NCI-H1092 treated with DMSO at 0.1 percent for 48 hours (cell line): ENCODE results near the gene PTBP3.
A peak's percentile ranks its signal among the peaks of the same experiment; 100 is the strongest.

Experiments used
- DNase-seq: peaks from one replicate; lab custom pipeline; 2025; lab: John Stamatoyannopoulos, UW

The PTBP3 gene

DNA sequence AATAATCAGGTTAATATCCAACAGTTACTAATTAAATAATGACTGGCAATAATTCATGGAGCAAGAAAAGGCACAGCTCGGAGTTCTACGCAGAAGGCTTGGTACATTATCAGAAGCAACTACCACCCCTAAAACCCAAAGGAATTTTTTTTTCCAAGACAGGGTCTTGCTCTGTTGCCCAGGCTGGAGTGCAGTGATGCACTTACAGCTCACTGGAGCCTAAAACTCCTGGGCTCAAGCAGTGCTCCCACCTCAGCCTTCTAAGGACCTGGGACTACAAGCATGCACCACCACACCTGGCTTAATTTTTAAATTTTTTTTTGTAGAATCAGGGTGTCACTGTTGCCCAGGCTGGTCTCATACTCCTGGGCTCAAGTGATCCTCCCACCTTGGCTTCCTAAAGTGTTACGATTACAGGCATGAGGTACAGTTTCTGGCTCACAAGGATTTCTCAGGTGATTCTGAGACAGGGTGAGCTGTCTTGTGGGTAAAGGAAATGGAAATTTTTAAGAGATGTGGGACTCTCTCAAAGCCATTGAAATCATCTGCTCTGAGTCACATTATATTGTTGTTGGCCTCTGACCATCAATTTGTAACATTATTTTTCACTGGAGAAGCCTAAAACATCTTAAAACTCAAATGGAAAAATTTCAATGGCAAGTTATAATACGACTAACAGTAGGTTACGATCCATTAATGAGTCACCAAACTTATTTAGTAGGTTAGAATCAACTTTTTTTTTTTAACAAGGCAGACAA lies 26.8 kb upstream of the PTBP3 start:
- DNase-seq, result no peak

DNA sequence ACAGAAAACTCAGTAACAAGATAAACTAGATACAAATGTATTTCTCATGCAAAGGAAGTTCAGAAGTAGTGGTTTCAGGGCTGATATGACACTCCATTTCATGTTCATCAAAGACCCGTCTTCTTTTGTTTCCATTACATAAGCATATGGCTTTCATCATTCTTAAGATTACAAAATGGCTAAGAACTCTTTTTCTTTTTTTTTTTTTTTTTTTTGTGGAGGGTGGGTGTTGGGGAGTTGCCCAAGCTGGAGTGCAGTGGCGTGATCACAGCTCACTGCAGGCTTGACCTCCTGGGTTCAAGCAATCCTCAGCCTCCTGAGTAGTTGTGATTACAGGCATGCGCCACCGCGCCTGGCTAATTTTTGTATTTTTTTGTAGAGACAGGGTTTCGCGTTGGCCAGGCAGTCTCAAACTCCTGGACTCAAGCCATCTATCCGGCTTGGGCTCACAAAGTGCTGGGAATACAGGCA lies 22.0 kb upstream of the PTBP3 start:
- no peak for DNase-seq

DNA sequence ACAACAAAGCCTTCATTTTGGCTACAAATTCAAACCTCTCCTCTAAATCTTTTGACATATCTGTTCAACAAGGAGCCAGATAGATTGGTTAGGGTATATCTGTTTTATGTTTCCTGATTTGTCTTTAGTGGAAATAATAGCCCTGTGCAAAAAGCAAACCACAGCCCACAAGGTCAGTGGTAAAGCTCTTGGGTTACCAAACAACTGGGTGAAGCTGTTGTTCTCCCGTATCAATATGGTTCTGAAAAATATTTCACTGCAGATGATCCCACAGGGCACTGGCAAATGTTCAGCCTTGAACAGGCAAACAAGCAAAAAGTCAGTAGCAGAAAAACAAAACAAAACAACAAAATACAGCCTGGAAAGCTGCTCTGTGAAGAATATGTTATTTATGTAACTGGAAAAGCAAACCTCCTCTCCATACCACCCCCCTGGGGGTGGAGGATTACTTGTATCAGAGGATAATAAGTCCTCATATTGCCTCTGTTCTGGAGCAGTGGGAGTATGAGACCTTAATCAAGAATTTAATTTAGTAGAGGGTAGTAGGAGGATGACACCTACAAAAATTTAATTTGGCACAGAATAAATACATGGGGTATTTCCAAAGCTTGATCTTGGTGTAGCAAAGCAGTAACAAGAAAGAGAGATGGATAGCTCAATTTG lies 20.8 kb upstream of the PTBP3 start:
- DNase-seq, result no peak

DNA sequence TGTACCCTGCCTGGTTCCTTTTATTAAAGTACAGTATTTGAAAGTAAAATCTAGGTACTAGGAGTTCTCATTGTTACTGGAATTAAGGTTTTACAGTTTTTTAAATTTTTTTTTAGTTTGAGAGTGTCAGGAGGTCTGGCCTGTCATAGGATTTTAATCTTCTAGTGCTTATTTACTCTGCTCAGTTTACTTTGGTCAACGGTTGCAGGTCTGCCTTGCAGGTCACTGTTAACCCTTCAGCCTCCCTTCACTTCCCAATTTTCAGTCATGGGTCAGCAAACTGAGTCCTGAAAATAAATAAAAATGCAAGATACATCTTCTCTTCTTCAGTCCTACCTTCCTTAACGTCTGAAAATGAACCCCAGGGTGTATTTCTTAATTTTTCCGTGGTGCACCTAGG lies 18.8 kb upstream of the PTBP3 start:
- DNase-seq, result no peak

DNA sequence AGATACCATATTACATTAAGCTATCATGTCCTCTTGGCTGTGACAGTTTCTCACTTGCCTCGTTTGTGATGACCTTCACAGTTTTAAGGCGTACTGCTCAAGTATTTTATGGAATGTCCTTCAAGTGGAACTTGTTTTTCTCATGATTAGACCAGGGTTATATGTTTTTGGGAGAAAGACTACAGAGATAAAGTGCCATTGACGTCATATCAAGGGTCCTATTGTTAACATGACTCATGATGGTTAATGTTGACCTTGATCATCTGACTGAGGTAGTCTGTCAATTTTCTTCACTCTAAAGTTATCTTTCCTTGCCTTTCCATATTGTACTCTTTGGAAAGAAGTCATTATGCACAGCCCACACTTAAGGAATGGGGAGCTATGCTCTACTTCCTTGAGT lies 17.8 kb upstream of the PTBP3 start:
- no peak for DNase-seq

DNA sequence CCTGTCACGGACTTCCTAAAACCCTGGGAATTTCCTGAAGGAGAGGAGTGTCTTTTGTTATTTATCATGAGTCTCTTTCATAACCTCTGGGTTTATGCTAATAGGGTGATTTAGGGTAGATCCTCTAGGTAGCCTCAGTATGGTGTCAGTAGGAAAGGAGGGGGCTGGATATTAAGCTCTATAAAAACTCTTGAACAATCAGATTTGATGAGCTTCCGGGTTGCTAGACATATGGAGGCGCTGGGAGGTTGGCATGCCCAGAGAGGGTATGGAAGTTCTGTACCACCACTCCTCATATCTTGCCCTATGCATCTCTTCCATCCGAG lies 15.6 kb upstream of the PTBP3 start:
- no peak for DNase-seq

DNA sequence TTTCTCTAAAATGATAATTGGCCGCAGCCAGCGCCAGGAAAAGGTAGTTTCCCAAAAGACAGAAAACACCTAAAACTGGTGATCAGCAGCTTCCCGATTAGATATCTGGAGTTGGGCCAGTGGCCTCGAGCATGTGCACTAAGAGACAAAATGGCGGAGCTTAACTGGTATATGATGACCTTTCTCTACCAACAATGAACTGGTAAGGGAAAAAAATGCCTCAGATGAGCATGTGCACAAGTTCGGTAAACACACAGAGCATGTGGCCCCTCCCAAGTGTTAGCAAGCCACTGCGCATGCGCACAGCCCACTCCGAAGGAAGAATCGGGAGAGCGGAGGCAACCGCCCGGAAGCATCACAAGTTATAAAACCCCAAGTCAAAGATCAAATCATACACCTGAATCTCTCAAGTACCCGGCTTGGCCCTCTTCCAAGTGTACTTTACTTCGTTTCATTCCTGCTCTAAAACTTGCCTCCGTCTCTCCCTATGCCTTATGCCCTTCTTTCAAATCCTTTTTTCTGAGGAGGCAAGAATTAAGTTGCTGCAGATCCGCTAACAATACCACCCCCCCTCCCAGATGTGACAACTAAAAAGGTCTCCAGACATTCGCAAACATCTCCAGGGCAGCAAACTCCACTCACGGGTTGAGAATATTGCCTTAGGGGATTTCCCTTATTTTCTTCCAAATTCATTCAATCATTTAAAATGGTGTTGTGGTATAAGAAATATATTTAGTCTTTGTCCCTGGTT lies 15.0 kb upstream of the PTBP3 start:
- DNase-seq, result no peak

DNA sequence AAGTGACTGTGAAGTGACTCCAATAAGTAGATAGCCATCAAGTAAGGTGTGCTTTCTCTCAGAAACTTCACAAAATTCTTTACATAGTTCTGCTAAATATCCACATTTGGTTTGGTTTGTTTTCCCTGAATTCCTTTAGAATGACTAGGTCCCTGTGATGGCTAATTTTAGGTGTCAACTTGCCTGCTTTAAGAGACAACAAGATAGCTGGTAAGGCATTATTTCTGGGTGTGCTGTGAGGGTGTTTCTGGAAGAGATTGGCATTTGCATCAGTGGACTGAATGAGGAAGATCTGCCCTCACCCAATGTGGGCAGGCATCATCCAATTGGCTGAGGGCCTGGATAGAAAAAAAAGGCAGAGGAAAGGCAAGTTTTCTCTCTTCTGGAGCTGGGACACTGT lies 8.3 kb upstream of the PTBP3 start:
- DNase-seq, result no peak

DNA sequence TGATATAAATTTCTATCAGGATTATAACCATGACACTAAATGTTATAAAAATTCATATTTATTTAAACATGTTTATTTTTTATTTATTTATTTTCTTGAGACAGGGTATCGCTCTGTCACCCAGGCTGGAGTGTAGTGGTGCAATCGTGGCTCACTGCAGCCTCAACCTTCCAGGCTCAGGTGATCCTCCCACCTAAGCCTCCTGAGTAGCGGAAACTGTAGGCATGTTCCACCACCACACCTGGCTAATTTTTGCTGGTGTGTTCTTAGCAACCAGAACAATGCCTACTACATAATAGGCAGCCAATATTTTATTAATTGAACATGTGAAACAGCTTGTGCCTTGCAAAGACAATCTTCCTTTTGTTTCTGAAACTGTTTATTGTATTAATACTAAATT lies 6.5 kb upstream of the PTBP3 start:
- DNase-seq, result no peak

DNA sequence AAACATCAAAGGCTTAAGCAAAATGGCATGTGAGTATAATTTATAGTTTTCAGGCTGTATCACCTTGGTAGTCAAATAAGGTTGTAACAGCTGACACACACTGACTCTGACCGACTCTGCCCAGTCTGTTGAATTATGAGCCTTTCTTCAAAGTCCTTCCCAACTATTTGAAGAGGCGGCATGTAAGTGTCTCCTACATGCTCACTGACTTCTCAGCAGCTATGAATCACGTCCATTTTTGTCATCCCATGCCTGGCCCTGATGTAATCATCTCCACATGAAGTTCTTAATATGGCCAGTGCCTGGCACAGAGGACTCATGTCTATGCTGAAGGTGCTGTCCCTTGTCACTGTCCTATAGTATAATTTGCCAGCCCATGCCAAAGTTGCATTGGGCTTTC lies 5.1 kb upstream of the PTBP3 start:
- DNase-seq, result no peak

DNA sequence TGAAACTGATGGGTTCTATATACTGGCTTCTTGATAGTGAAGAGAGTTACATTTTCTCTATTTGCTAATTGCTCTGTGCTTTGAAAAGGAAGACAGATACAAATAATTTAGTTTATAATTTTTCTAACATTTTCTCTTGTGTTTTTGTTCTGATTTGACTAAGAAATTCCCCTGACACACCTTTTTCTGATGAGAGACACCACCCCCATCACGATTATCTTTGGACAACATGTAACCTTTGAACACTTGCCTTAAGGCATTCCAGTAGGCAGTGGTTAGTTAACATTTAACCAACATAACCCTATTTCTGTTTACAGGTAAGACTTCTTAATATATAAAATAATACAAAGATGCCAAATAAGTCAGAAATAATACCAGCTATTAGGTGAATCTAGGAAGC lies 4.1 kb upstream of the PTBP3 start:
- DNase-seq, result no peak

DNA sequence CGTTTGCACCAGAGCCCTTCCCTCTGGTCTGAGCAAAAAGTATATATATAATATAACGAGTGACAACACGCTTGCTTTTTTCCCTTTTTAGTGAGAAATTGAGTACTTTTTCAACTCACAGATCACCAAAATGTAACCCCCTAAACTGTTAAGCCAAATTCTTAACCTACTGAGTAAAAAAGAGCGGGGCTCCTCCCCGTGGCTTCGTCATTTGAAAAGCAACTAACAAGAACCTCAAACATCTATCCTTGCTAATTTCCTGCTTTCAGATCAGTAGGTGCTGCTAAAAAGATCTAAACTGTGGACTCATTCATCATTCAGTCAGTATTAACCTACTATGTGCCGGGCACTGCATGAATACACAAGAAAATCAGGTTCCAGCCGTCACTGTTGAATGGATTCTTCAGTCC lies 1.0 kb upstream of the PTBP3 start:
- no peak for DNase-seq

DNA sequence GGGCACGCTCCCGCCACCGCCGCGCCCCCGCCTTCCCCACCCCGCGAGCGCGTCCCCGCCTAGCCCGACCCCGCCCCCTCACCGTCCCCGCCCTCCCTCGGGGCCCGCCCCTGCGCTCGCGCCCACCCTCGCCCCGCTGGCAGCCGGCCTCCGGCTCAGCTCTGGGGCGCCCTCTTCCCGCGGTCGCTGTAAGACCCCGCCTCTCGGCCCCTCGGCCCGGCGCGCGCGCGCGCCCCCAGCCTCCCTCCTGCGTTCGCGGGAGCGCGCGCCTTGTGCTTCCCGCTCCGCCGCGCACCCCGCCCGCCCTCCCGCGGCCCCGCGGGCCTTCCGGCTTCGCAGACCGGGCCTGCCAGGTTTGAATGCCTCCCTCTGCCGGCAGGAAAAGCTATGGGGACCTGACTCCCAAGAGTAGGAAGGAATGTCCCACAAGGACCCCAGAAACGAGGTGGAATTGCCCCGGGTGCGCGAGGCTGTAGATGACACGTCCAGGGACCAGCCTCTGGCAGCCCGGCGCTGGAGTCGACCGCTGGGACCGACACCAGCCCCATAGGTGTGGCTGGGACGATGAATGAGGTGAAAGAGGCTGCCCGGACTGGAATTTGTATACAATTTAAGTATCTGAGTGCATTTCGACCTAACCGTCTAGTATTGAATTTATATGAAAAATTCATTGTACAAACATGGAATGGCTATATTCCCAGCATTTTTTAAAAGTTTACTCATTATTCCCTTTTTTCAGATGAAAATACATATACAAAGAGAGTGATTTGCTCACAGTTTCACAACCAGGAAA lies 416 bp upstream of the PTBP3 start:
- DNase-seq, result peak; percentile 95

DNA sequence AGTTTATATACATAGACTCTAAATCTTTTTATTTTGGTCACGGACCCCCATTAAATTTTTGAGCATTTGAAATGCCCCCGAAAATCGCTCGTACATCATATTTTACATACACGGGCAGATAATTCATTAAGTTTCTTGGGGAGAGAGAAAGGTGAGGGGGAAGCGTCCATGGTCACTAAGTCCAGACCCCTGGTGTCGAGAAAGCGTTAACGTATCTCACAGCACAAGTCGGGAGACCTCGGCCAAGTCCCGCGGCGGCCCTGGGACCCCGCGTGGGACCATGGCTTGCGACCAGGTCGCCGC lies 794 bp downstream of the PTBP3 start:
- no peak for DNase-seq

DNA sequence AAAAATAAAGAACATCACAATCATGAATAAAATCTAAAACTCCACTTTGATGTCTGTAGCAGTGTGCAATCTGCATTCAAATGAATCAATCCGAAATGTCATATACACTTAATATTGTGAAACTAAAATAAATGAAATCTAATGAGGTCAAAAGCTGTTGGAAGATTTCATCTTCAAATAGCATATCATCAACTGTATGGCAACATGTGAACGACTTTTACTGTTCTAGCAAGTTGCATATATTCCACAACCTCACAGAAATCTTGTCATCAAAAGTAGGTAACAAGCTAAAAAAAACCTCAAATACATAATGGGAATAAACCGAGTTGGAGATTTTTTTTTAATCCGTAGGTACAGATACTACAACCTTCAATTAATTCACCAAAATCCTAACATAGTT lies 1.2 kb downstream of the PTBP3 start:
- DNase-seq, result peak; percentile 26

DNA sequence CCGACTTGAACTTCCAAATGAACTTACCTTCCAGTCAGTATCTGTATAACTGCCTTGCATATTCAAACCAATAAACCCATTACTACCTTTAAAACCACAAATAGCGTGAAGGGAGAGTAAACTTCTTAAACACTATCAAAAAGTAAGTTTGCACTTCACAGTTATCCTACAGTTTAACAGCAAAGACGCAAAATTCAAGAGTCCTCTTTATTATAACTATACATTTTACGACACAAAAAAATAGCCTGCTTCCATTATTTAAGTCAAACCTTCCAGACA lies 1.8 kb downstream of the PTBP3 start:
- no peak for DNase-seq

DNA sequence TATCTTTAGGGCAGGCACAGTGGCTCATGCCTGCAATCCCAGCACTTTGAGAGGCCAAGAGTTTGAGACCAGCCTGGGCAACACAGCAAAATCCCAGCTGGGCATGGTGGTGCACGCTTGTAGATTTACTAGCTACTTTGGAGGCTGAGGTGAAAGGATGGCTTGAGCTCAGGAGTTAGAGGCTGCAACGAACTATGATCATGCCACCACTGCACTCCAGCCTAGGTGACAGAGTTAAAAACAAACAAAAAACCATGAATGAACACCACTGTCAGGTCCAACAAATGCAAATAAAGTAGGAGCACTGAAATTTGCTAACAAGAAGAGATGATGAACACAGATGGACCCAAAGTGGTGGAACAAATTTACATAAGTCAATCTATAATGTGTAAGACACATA lies 4.9 kb downstream of the PTBP3 start:
- no peak for DNase-seq

DNA sequence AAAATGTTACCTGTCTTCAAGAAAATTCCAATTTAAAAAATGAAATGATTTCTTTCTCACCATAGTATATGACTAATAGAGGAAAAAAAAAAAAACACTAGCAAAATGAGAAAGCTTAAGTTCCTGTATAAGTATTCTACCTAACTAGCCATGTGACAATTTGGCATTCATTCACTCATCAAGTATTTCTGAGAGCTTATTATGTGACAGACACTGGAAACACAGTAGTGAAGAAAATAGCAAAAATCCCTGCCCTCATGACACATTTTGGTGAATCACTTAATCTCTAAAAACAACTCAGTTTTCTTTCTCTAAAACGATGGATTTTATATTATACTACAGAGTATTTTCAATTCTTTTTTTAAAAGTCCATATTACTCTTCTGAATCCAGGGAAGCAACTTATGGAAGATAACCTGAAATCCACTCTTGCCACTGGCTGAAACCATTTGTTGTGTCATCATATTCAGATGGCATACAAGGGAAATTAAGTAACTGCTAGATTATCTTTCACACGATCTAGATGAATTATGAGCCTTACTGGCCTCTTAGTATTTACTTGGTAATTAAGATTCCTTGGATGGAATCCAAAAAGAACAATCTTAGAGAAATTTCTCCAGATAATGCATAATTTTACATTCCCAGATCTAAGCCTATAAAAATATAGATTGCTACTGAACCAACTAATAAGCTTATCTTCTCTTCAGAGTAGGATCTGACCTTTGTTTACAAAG lies 5.5 kb downstream of the PTBP3 start:
- DNase-seq, result no peak

DNA sequence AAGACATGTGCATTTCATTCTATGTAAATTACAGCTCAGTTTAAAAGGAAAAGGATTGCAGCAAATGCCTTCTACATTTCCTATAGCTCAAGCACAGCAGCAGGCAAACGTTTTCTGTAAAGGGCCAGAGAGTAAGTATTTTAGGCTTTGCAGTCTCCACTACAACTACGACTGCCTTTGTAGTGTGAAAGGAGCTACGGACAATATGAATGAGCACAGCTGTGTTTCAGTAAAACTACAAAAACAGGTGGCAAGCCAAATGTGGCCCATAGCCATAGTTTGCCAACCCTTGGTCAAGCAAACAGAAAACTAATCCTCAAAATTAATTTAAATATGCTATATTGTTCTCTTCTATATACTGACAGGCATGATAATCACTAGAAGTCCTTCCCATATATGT lies 7.2 kb downstream of the PTBP3 start:
- peak; percentile 23 for DNase-seq

DNA sequence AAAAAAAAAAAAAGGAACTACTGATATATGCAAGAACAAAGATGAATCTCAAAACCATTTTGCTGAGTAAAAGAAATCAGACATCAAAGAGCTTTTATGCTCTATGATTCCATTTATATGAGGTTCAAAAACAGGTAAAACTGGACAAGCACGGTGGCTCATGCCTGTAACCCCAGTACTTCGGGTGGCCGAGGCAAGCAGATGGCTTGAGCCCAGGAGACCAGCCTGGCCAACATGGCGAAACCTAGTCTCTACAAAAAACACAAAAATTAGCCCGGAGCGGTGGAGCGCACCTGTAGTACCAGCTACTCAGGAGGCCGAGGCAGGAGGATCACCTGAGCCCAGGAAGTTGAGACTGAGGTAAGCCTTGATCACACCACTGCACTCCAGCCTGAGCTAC lies 7.8 kb downstream of the PTBP3 start:
- DNase-seq, result no peak

DNA sequence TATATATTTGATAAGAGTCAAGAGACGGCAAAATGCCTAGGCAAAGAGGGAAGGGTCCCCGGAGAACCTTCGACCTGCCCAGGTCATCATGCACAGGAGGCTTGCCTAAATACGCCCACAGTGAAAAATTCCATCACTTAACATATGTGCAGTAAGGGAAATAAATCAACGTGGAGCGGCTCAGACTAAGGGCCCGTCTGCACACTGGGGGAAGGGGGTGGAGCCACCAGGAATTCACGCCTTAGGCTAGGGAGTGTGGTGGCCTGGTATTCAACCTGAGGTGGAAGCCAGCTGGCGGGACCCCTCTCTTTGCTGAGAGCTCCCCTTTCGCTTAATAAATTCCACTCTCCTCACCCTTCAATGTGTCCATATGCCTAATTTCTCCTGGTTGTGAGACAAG lies 8.3 kb downstream of the PTBP3 start:
- no peak for DNase-seq

DNA sequence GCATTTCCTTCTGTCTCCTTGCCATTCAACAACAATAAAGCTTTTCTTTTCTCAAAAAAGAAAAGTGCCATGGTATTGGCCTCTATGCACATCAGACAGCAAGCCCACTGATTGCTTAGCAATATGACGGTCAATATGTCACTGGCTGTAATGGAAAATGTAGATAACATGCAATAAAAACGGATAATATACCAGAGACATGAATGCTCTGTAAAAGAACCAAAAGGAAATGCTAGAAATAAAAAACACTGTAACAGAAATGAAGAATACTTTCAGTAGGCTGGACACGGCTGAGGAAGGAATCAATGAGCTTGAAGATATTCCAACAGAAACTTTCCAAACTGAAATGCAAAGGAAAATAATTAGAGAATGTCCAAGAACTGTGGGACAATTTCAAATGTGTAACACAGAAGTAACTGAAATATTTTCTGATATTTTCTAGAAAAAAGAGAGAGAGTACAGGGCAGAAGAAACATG lies 10.0 kb downstream of the PTBP3 start:
- DNase-seq, result no peak
